ENCODE results near the gene CHDH. TPM values are rescaled to one million over a fixed set of nuclear protein-coding genes. Genes with fewer than 3 reads are reported as not detected.

CHDH gene
- total RNA-seq, 2 donors from 2014 or later = 21.5 to 26.0 TPM

GRCh38 chr3:53803816-53804695 is 42.2 kb downstream of the CHDH start:
- WGBS, 2 donors = 69% methylated on average over 18 to 20 of the region's 20 CpGs

GRCh38 chr3:53803124-53803815 is 42.9 kb downstream of the CHDH start:
- Histone ChIP-seq H3K36me3 (replicated peaks in 1 of 2; ENCODE audit: insufficient read depth in 1 of 2, low read depth in 2 of 2) (no peaks in the 10 kb centered on the region), H3K27me3 (no peaks in the 10 kb centered on the region), H3K4me3 (no peak overlapping the region), H3K4me1 (peaks cover 21% of the 10 kb centered on the region), H3K9me3 (no peaks in the 10 kb centered on the region), H3K27ac (no peak overlapping the region)
- TF ChIP-seq CTCF (IDR thresholded peaks at IDR 0.05) (no peak), POLR2A (IDR thresholded peaks at IDR 0.05) (no peak)
- WGBS, 2 donors = 86 to 93% methylated on average over 16 to 18 of the region's 18 CpGs
- ATAC-seq = no peak
- DNase-seq = no peak
- intact Hi-C loops (cut with DNase I) = no loop called here

More at GRCh38 chr3:53803816-53804695, 42.2 kb downstream of the CHDH start:
- no peaks in the 10 kb centered on the region for H3K9me3 ChIP-seq
- TF ChIP-seq POLR2A (IDR thresholded peaks at IDR 0.05) = no peak
- peaks cover 21% of the 10 kb centered on the region for H3K4me1 ChIP-seq
- H3K4me3 ChIP-seq = no peak overlapping the region
- no peak for ATAC-seq
- intact Hi-C loops (cut with DNase I) = no loop called here
- H3K27me3 ChIP-seq = no peaks in the 10 kb centered on the region
- no peak for DNase-seq
- no peaks in the 10 kb centered on the region for H3K36me3 ChIP-seq (replicated peaks in 1 of 2; ENCODE audit: insufficient read depth in 1 of 2, low read depth in 2 of 2)
- no peak overlapping the region for H3K27ac ChIP-seq

GRCh38 chr3:53802256-53802880 is 43.9 kb downstream of the CHDH start:
- H3K4me3 ChIP-seq = no peak overlapping the region
- H3K27ac ChIP-seq = no peak overlapping the region
- no peak for TF ChIP-seq CTCF (IDR thresholded peaks at IDR 0.05)
- no peak for TF ChIP-seq POLR2A (IDR thresholded peaks at IDR 0.05)
- ATAC-seq (no peak), DNase-seq (no peak)
- H3K36me3 ChIP-seq (replicated peaks in 1 of 2; ENCODE audit: insufficient read depth in 1 of 2, low read depth in 2 of 2) = no peaks in the 10 kb centered on the region
- H3K27me3 ChIP-seq = no peaks in the 10 kb centered on the region
- 91 to 95% methylated on average over 8 of the region's 8 CpGs for WGBS, 2 donors
- intact Hi-C loops (cut with DNase I) = no loop called here
- no peaks in the 10 kb centered on the region for H3K9me3 ChIP-seq
- peaks cover 14% of the 10 kb centered on the region for H3K4me1 ChIP-seq

GRCh38 chr3:53801319-53801718 is 44.9 kb downstream of the CHDH start:
- no peak for TF ChIP-seq POLR2A (IDR thresholded peaks at IDR 0.05)
- TF ChIP-seq CTCF (IDR thresholded peaks at IDR 0.05) = no peak
- Histone ChIP-seq H3K9me3 (no peaks in the 10 kb centered on the region), H3K27ac (no peak overlapping the region), H3K27me3 (no peaks in the 10 kb centered on the region), H3K4me1 (peaks cover 4% of the 10 kb centered on the region), H3K36me3 (replicated peaks in 1 of 2; ENCODE audit: insufficient read depth in 1 of 2, low read depth in 2 of 2) (no peaks in the 10 kb centered on the region), H3K4me3 (no peak overlapping the region)
- ATAC-seq (no peak), DNase-seq (no peak)
- 87 to 89% methylated on average over 8 to 9 of the region's 9 CpGs for WGBS, 2 donors
- intact Hi-C loops (cut with DNase I) = no loop called here

All from body of pancreas (tissue), 4 donors.